GM18909 (cell line): Measurements from ENCODE around the gene SPTLC2.

Experiments
- ATAC-seq: cut with Tn5 transposase; IDR thresholded peaks from one replicate; pipeline ENCODE4 v1.9.1; 2021; ENCODE audit warnings: mild to moderate bottlenecking; ENCODE audit not compliant: unreplicated experiment, poor library complexity

The SPTLC2 gene

GRCh38 chr14:77590845-77591485 is 25.5 kb downstream of the SPTLC2 start:
- no peak for ATAC-seq

DNA sequence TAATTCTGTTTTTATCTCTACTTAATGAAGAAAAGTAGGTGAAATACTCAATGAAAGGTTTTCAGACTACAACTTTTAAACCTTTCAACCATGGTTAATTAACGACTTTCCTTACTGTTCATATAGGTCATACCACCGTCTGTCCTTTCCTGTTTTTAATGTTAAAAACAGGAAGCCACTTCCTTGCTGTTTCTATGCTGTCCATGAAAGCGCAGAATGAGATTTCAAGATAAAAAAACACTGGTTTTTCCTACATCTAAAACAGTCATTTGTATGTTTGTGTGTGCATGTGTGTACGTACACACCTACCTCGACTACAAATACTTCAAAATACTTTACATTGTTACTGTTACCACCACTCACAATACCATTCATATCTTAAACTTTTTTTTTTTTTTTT is 27.3 kb downstream of the SPTLC2 start:
- no peak for ATAC-seq

DNA sequence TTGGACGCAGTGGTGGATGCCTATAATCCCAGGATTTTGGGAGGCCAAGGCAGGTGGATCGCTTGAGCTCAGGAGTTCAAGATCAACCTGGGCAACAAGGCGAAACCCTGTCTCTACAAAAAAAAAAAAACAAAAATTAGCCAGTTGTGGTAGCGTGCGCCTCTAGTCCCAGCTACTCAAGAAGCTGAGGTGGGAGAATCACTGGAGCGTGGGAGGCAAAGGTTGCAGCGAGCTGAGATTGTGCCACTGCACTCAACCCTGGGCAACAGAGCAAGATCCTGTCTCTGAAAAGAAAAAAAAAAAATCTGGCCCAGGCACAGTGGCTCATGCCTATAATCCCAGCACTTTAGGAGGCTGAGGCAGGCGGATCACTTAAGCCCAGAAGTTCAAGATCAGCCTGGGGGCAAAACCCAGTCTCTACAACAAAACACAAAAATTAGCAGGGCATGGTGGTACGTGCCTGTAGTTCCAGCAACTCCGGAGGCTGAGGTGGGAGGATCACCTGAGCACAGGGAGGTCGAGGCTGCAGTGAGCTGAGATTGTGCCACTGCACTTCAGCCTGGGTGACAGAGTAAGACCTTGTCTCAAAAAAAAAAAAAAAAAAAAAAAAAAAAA is 27.9 kb downstream of the SPTLC2 start:
- peak; percentile 68 for ATAC-seq

DNA sequence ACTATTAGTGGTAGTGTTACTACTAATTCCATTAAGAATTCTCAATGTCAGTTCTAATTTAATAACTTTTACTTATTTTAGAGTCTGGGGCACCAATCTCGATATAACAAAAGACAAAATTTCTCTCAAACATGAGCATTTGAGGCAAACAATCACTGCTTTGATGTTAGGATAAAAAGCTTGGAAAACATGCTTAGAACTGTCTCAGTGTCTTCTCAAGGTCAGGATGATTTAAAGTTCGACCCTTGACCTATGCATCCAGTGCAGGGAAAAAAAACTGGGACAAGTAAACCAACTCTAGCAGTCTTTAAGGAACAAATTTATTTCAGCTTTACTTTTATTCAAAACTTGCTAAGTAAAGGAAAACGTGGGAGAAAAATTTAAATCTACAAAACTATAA is 31.1 kb downstream of the SPTLC2 start:
- no peak for ATAC-seq

DNA sequence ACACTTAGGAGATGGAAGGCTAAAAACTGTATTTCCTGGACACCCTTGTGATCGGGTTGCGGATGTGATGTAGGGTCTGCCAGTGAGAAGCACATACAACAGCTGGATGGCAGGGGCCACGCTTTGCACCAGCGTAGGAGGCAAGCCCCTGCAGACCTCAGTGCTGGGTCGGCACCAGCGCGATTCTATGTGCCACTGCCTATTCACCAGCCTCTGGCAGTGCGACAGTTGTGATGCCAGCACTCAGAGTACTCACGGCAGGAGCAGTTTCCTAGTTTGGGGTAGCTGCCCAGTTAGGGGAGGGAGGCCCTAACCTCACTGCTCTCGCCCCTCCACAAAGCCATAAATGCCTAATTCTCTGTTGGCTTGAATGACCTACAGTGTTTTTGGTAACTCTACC is 31.6 kb downstream of the SPTLC2 start:
- ATAC-seq, result no peak

- no peak for ATAC-seq
Observed at GRCh38 chr14:77583657-77584056, 32.8 kb downstream of the SPTLC2 start.

- no peak for ATAC-seq
Observed at GRCh38 chr14:77582511-77582910, 33.9 kb downstream of the SPTLC2 start.

DNA sequence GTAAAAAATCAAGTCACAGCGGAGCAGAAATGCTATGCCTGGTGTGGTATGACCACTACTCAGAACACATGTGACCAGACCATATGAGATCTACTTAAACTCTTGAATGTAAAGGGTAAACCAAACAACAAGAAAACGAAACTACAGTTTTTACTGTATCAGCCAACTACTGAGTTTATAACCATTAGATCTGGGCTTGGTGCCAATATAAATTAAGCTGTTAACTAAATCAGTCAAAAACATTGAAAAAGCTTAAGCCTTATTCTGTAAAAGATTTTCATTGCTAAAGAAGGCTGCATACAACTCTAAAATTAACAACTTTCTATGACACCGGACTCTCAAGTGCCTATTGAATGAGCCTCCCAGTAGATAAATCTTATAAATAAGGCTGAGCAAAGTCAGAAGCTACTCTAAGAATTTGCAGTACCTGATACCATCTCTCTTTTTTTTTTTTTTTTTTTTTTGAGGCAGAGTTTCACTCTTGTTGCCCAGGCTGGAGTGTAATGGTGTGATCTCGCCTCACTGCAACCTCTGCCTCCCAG is 35.4 kb downstream of the SPTLC2 start:
- ATAC-seq, result peak; percentile 98

GRCh38 chr14:77580477-77580876 is 36.0 kb downstream of the SPTLC2 start:
- peak; percentile 17 for ATAC-seq

DNA sequence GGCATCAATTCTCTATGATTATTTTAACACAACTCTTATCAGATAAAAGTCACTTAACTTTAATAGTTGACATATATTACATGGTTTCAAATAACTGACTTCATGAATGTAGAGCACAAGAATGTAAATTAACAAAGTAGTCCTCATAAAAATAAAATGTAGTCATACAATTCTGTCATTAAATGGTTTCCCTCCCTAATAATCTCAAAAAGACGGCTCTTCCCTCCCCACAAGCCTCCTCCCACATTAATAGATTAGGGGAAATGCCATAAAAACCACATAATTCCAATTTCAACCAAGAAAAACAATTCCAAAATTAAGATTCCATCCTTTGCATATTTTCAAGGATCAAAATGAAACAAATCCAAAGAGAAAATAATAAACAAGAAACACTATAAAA is 36.7 kb downstream of the SPTLC2 start:
- ATAC-seq, result no peak

GRCh38 chr14:77579065-77579464 is 37.4 kb downstream of the SPTLC2 start:
- no peak for ATAC-seq

DNA sequence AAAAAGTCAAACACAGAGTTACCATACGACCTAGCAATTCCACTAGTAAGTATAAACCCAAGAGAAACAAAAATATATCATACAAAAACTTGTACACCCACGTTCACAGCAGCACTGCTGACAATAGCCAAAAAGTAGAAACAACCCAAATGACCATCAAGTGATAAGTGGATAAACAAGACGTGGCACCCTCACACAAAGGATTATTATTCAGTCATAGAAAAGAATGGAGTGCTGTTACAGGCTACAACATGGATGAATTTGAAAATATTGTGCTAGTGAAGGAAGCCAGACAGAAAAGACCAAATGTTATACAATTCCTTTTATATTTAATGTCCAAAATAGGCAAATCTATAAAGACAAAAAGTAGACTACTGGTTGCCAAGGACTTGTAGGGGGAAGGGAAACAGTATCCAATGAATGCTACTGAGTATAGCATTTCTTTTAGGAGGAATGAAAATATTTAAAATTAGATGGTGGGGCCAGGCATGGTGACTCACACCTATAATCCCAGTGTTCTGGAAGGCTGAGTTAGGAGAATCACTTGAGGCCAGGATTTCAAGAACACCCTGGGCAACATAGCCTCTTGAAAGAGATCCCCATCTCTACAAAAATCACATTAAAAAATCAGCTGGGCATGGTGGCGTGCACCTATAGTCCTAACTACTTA is 41.9 kb downstream of the SPTLC2 start:
- no peak for ATAC-seq

- ATAC-seq, result no peak
Observed at GRCh38 chr14:77573964-77574363, 42.5 kb downstream of the SPTLC2 start.

- ATAC-seq, result no peak
Observed at GRCh38 chr14:77570706-77571268, 45.6 kb downstream of the SPTLC2 start.

GRCh38 chr14:77565994-77566305 is 50.5 kb downstream of the SPTLC2 start:
- ATAC-seq, result no peak

DNA sequence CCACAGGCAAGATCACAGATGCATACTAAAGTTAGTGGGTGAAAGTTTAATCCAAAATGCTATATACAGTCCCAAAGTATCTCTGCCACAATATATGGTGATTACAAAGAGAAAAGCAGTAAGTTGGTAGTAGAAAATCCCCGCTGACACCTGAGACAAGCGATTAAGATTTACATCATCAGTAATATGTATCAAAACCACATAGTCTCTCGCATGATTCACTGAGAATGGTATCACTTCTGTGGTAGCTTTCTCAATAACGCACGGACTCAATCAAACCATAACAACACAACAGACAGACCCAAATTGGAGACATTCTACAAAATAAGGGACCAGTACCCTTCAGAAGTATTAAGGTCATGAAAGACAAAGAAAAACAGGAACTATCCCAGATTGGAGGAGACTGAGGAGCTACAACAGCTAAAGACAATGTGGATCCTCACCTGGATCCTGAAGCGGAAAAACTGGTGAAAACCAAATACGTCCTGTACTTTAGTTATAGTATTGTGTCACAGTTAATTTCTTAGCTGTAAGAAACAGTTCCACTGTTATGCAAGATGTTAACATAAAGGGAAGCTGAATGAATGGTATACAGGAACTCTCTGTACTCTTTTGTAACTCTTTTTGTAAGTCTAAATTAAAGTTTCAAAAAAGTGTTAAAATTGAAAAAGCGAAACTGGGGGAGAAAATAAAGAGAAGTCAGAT is 51.0 kb downstream of the SPTLC2 start:
- ATAC-seq, result no peak

- no peak for ATAC-seq
Observed at GRCh38 chr14:77562681-77563080, 53.8 kb downstream of the SPTLC2 start.

GRCh38 chr14:77561881-77562280 is 54.6 kb downstream of the SPTLC2 start:
- no peak for ATAC-seq

GRCh38 chr14:77559381-77559780 is 57.1 kb downstream of the SPTLC2 start:
- ATAC-seq, result no peak

- ATAC-seq, result peak; percentile 29
Observed at GRCh38 chr14:77557391-77557790, 59.0 kb downstream of the SPTLC2 start.

- peak; percentile 43 for ATAC-seq
Observed at GRCh38 chr14:77556946-77557345, 59.5 kb downstream of the SPTLC2 start.
